ENCODE measurements around the gene SEMA3E. TPM values are rescaled to one million over a fixed set of nuclear protein-coding genes. Genes with fewer than 3 reads are reported as not detected.
"Not testable (repeated sequence)": the region's sequence is repeated elsewhere in the genome, so short reads cannot be mapped to it uniquely, and the experiment has no call there.

SEMA3E gene
- total RNA-seq, 1 donor from 2014 or later: 0.44 TPM

DNA sequence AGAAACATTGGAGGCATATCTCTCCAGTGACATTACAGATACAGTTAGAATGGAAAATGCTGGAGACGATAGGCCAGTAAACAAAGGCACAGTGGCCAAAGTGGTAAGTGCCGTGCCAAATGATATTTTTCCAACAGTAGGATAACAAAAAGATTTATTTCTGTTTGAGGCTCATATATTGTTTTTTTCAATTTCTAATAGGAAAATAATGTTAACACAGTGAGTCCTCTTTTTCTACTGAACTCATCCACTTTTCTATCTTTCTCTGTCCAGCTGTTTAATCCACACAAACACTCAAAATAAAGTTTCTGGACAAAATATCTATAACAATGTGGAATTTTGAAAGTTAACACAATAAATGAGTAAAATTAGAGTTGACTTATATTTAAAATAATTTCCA lies 201.3 kb downstream of the SEMA3E start:
- ATAC-seq: no peak

GRCh38 chr7:83446102-83446669 lies 202.8 kb downstream of the SEMA3E start:
- no peak for ATAC-seq

- no peak for ATAC-seq
Measured at GRCh38 chr7:83442911-83443310, 206.0 kb downstream of the SEMA3E start.

DNA sequence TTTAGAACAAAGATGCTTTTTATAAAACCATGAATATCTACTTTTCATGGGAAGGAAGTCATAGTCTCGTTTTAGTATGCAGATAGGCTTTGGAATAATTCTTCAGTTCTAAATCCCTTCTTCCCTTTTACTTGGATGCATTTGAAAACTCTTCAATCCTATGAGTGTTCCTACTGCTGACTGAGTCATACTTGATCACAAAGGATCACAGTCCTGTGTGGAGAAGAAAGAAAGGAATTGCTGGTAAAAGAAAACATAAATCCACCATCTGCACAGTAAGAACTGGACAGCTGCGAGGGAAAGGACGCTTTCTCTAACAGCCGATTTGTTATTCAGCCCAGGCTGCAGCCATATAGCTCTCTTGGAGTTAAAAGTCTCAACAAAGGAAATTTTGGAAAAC lies 209.9 kb downstream of the SEMA3E start:
- ATAC-seq: no peak

DNA sequence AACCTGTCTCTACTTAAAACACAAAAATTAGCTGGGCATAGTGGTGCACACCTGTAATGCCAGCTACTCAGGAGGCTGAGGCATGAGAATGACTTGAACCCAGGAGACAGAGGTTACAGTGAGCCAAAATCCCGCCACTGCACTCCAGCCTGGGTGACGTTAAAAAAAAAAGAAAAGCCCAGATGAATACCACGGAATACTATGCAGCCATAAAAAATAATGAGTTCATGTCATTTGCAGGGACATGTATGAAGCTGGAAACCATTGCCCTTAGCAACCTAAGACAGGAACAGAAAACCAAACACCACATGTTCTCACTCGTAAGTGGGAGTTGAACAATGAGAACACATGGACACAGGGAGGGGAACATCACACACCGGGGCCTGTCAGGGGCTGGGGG lies 218.7 kb downstream of the SEMA3E start:
- not testable (repeated sequence) for ATAC-seq

DNA sequence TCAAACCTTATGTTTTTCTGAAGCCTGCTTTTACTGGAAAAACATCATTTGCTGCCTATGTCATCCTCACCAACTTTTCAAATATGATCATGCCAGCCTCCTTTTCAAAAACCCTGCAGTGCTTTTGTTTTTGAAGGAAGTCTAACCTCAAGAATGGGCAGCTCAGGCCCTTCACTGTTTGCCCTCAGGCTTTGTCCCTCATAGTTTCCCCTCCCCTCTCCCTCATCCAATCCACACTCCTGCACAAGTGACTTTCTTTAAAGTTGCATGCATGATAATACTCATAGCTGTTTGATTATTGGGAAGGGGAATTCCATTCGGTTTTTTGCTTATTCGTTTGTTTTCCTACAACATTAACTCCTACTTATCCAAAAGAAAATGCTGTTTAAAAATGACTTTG lies 219.4 kb downstream of the SEMA3E start:
- ATAC-seq: no peak

- ATAC-seq: no peak
Measured at GRCh38 chr7:83427884-83428283, 221.1 kb downstream of the SEMA3E start.

- no peak for ATAC-seq
Measured at GRCh38 chr7:83426325-83426724, 222.6 kb downstream of the SEMA3E start.

DNA sequence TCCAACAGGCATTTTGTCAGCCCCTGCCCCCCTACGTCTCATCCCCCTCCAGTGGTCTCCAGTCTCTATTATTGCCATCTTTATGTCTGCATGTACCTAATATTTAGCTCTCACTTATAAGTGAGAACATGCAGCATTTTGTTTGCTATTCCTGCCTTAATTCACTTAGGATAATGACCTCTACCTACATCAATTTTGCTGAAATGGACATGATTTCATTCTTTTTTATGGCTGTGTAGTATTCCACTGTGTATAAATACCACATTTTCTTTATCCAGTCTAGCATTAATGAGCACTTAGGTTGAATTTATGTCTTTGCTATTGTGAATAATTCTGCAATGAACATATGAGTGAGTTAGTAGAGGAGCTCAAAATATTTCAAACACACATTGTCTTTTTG lies 229.9 kb downstream of the SEMA3E start:
- no peak for ATAC-seq

- ATAC-seq: no peak
Measured at GRCh38 chr7:83415840-83416239, 233.1 kb downstream of the SEMA3E start.

DNA sequence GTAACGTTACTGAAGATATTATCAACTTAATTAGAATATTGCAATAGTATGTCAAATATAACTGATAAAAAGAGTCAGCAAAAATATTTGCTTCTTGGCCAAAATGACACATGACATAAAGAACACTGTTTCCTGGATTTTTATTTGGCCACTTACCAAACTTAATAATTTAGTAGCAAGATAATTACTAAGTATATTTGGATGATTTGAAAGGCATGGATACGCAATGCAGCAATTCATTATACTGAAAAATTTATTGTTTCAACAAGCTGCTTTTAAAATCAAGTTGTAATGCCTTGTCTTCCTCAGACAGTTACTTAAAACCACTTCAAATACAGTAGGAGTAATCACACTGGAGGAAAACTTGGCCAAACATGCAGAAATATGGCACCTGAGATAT lies 234.0 kb downstream of the SEMA3E start:
- ATAC-seq: no peak

DNA sequence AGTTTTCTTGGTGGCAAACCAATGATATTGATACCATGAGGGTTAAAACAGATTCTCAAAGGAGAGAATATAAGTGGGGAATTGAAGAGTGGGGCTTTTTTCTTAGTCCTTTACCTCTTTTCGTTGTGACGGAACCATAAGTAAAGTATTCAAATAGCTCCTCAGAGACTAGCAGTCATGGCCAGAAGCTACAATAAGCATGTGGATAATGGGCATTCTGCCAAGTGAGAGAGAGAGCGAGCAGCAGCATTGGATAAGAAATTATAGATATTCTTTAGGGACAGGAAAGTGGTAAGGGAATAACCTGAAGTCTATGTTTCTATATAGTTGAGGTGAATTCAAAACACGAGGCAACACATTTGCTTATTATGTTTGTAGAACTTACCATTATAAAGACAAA lies 235.1 kb downstream of the SEMA3E start:
- no peak for ATAC-seq

DNA sequence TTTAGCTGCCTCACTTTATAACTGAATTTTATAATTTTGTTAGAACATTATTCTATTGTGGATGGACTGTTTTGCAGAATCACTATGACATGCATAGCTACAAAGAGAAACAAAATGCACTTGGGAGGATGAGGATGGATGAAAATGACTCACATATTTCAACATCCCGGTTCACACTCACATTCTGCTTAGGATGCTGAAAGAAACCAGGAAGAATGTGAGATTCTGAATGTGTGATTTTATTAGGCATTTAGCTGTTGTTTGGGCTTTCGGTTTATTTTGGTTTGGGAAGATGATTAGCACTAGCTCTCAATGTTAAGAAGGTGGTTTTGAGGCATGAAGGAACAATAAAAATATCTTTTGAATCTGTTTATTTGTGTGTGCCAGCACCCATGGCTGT lies 235.5 kb downstream of the SEMA3E start:
- no peak for ATAC-seq

DNA sequence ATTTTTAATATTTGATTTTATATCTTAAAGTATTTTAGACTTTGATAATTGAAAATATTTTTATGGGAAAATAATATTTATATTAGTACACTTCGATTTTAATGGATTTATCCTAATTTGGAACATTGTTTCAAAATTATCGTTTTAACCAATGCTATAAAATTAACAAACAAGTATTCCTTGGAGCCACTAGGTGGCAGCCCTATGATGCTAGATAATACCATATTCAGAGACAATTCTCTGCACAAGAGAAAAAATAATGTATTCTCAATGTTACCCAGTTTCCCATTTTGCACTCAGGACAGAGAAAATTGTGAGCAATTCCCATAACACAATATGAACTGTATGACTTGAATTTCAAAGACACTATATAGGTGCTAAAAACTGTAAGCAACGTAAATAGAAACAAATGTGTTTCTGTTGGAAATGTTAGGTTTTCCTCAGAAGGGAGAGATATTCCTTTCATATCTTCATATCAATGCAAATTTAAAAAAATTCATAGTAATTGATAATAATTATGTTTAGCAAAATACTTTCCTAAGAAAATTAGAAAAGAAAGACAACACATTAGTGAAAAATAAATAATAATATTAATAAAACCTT lies 237.8 kb downstream of the SEMA3E start:
- ATAC-seq: no peak

DNA sequence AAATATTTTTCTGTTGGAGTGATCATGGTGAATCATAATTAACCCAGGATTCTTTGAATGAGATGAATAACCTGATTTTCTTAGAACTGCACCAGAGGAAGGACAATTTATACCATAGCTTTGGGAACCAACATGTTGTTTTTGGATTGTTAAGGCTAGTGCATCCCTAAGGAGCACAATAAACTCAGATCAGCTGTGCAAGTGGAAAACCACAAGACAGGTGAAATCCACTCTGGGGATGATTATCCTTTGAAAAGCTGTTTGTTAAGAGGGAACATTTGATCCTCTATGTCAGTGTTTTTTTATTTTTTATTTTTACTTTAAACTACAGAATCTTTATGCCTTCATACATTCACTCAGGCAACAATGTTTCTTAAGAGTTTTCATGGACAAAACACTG lies 254.2 kb downstream of the SEMA3E start:
- no peak for ATAC-seq

DNA sequence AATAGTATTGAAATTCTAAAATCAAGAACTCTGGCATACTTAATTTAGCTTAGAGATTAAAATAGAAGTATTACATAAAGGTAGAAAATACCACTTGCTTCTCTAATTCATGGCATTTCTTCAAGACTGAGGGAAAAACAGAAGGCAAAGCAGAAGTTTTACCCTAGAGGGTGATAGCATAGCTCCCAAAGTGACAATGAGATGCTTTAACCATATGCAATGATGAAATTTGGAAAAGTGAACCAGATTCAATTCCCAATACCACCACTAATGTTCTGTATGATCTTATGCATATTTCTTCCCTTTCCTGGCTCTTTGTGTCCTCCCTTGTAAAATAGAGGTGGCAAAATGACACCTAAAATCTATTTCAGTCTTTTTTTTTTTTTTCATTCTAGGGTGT lies 260.5 kb downstream of the SEMA3E start:
- ATAC-seq: no peak

- no peak for ATAC-seq
Measured at GRCh38 chr7:83366629-83367028, 282.3 kb downstream of the SEMA3E start.

GRCh38 chr7:83365746-83366145 lies 283.2 kb downstream of the SEMA3E start:
- no peak for ATAC-seq

DNA sequence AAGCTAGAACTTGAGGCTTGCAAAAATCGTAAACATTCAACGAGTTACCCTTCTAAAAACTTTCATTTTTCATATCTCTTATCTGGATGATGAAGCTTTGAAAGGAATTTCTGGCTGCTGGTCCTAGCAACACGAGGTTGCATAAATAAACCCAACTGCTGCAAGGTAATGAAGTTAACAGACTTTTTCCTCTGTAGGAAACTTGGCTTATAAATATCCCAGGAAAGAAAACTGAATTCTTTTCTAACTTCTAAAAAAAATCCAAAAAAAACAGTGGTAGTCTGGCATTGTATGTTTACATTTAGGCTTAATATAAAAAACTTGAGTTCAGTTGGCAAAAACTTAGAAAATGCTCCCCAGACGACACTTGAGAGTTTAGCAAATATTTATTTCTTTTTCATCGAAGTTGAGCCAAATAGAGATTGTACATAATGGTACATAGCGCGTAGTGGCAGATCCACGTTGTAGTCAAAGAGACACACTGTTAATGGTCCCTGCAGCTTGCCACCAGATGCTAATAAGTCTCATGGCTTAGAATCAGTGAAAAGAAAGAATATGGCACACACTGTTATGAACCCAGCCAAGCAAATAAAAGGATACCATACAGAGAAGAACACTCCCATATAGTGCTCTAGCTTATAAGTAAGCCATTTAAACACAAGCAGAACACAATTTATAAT lies 285.9 kb downstream of the SEMA3E start:
- no peak for ATAC-seq

- ATAC-seq: no peak
Measured at GRCh38 chr7:83359108-83359507, 289.8 kb downstream of the SEMA3E start.

DNA sequence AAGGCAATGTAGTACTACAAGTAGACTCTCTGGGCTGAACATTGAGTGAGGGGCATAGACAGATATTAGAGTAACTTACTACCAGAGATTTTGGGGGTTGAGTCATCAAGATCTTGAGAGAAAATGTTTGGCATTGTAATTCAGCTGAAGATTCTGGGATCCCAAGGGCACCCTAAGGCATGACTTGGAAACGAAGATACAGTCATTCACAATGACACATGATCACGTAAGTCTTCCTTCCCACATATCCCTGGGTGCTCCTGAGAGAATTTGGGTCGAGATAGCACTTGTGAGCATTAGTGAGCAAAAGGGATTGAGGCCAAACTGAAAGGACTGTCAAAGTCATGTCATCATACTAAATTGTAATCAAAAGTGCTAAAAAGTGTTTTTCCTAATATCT lies 293.8 kb downstream of the SEMA3E start:
- no peak for ATAC-seq

DNA sequence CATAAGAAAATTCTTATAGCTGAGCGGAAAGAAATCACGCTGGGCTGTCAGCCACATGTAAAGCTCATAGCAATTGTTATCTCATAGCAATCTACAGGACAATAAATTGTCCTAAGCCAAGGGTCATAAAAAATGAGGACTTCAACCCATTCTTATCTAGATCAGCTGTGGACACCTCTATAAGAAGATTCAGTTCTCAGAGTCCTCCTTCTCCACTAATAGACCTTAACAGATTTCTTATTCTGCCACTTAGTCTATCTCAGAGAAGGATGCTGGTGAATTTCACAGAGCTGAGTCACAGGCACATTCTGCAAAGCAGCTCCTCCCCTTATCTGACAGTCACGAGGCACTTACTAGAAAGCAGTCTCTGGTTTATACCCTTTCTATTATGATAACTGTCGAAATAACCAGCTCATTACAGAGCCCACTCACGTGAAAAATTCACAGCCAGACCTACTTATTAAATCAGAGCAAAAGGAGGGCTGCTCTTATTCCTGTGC lies 300.9 kb downstream of the SEMA3E start:
- ATAC-seq: no peak

- ATAC-seq: no peak
Measured at GRCh38 chr7:83339907-83340306, 309.0 kb downstream of the SEMA3E start.

DNA sequence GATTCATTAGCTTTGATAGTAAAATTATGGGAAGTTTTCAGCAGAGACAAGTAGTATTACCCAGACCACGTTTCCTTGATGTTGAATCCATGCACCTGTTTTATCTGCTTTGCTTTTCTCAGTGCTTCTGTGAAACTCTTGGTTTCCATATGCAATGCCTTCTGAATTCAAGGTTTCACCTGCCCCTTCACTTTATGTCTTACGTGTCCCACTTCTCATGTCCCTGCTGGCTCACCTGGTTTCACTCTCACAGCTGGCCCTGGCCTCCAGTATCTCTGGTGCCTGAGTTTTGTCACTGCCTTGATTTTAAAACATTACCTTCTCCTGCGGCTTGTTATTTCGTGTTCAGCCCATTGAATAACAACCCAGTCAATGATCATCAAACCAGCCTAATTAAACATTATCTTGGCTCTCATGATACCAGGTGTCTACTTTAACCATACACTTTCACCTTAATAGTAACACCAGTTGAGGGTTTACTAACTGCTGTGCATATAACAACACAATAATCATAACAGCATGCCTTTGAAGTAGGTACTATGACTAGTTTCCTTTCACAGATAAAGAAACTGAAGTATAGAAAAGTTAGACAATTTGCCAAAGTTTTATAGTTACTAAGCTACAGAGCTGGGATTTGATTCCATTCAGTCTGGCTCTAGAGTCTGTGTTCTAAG lies 310.5 kb downstream of the SEMA3E start:
- no peak for ATAC-seq
